H1 (cell line): ENCODE results near the gene ANKRD12.

Experiments
- CEBPB ChIP-seq: IDR thresholded peaks from 2 replicates; pipeline ENCODE4 v1.6.1; 2012; ENCODE audit warnings: low read depth, low read length
- CTCF ChIP-seq, 3 experiments: IDR thresholded peaks; 1 replicate in 2 of 3; 2 replicates in 1 of 3; pipeline versions ENCODE4 v1.5.1 to v1.6.1; 2011; ENCODE audit warnings: low read length in 3 of 3, mild to moderate bottlenecking in 3 of 3, inconsistent platforms in 2 of 3, low read depth in 1 of 3, moderate library complexity in 1 of 3; ENCODE audit not compliant: insufficient read depth in 1 of 3; ENCODE audit errors: control extremely low read depth in 1 of 3
- JUN ChIP-seq: IDR thresholded peaks from 2 replicates; pipeline ENCODE4 v1.6.1; 2011; ENCODE audit warnings: low read depth, mild to moderate bottlenecking, improper control_type of control experiment, low read length
- KDM1A ChIP-seq: fragments of 200-600, 300-600 bp; sonication (generic); IDR thresholded peaks from 2 replicates; pipeline ENCODE4 v1.7.1; 2016; ENCODE audit warnings: mild to moderate bottlenecking, low read length, borderline replicate concordance
- SIN3A ChIP-seq, 2 experiments: IDR thresholded peaks in 1 of 2; conservative IDR thresholded peaks in 1 of 2; 2 replicates each; pipeline ENCODE4 v1.6.1; 2011 to 2012; ENCODE audit warnings: low read length in 2 of 2, improper control_type of control experiment in 1 of 2, low read depth in 1 of 2, mild to moderate bottlenecking in 1 of 2
- SUZ12 ChIP-seq: fragments of 200-600 bp; sonication (generic); IDR thresholded peaks from 2 replicates; pipeline ENCODE4 v1.6.1; 2012; ENCODE audit warnings: mild to moderate bottlenecking, inconsistent platforms, low read length, moderate library complexity, mixed read lengths

- TF ChIP-seq JUN (no peak), CTCF (IDR thresholded peaks at IDR 0.05; ENCODE audit: control extremely low read depth in 1 of 3, insufficient read depth in 1 of 3, low read depth in 1 of 3, low read length in 3 of 3) (no peak), KDM1A (no peak), SIN3A (conservative IDR thresholded peaks at IDR 0.05 in 1 of 2, IDR thresholded peaks at IDR 0.05 in 1 of 2; ENCODE audit: low read depth in 1 of 2, low read length in 2 of 2) (no peak), SUZ12 (no peak), CEBPB (no peak)
These were observed 36.0 kb downstream of the ANKRD12 start for GRCh38 chr18:9172506-9173127.
